ENCODE measurements around the gene CC2D2A. TPM values are rescaled to one million over a fixed set of nuclear protein-coding genes. Genes with fewer than 3 reads are reported as not detected.

CC2D2A gene
- total and polyA plus RNA-seq, 2 experiments from 2014 or later: 13.9 to 15.8 TPM

DNA sequence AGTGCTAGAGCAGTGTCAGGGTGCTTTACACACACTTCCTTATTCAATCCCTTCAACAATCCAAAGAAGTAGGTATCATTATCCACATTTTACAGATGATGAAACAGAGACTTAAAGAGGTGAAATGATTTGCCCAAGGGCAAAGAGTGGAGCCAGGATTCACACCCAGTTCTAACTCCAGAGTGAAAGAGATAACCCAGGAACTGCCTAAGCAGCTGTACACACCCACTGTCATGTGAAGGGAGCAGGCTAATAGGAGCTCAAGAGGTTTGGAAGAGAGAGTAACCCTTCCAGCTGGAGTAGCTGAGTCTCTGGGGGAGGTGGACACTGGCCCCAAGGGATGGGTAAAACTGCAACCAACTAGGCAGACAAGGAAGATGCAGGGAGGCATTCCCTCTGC, 92.9 kb downstream of the CC2D2A start (continued):
- TF ChIP-seq ZNF462 (CRISPR knock-in tag; IDR thresholded peaks at IDR 0.05): no peak
- TF ChIP-seq JUNB (IDR thresholded peaks at IDR 0.05; ENCODE audit: unreplicated experiment): no peak
- no peak for TF ChIP-seq CREB1 (CRISPR knock-in tag; IDR thresholded peaks at IDR 0.05; ENCODE audit: low read depth)

GRCh38 chr4:15563871-15564270, 94.2 kb downstream of the CC2D2A start:
- H3K4me1 ChIP-seq (ENCODE audit: insufficient read depth): no peaks in the 10 kb centered on the region
- DNase-seq (ENCODE audit: low spot score) (no peak), ATAC-seq (no peak)
- H3K79me2 ChIP-seq (replicated peaks; ENCODE audit: insufficient read depth): no peaks in the 10 kb centered on the region
- Mint-ChIP-seq H3K9me3 (no peaks in the 10 kb centered on the region), H3K36me3 (ENCODE audit: low read depth) (peaks cover 4% of the 10 kb centered on the region; the same call in 1 of the 3 replicates), H3K27ac (no peak overlapping the region), H3K27me3 (ENCODE audit: insufficient read depth, low read depth, poor library complexity) (no peaks in the 10 kb centered on the region), H3K4me1 (no peaks in the 10 kb centered on the region), H3K4me3 (no peak overlapping the region)
- 0 out of 2 replicates have a peak, but pooled peaks cover 3% of the 10 kb centered on the region for H3K9me2 ChIP-seq (ENCODE audit: insufficient read depth)
- no peaks in the 10 kb centered on the region for H3K36me3 ChIP-seq (ENCODE audit: insufficient read depth)
- no peaks in the 10 kb centered on the region for H4K20me1 ChIP-seq (replicated peaks; ENCODE audit: insufficient read depth)
- no peak overlapping the region for H3K4me3 ChIP-seq
- no peaks in the 10 kb centered on the region for H3K27me3 ChIP-seq (ENCODE audit: insufficient read depth)
- H2AFZ ChIP-seq: no peak overlapping the region
- no peaks in the 10 kb centered on the region for H3F3A ChIP-seq (replicated peaks; ENCODE audit: low read depth)
- H3K27ac ChIP-seq (ENCODE audit: low read depth): no peak overlapping the region
- no peak overlapping the region for H3K4me2 ChIP-seq
- TF ChIP-seq JUNB (IDR thresholded peaks at IDR 0.05; ENCODE audit: unreplicated experiment) (no peak), ZNF462 (CRISPR knock-in tag; IDR thresholded peaks at IDR 0.05) (no peak), CREB1 (CRISPR knock-in tag; IDR thresholded peaks at IDR 0.05; ENCODE audit: low read depth) (no peak), ZNF114 (CRISPR knock-in tag; IDR thresholded peaks at IDR 0.05) (no peak), POLR2AphosphoS5 (IDR thresholded peaks at IDR 0.05; ENCODE audit: low read depth) (no peak), STAT1 (IDR thresholded peaks at IDR 0.05; ENCODE audit: unreplicated experiment) (no peak)
- TF ChIP-seq, protein P1, sequence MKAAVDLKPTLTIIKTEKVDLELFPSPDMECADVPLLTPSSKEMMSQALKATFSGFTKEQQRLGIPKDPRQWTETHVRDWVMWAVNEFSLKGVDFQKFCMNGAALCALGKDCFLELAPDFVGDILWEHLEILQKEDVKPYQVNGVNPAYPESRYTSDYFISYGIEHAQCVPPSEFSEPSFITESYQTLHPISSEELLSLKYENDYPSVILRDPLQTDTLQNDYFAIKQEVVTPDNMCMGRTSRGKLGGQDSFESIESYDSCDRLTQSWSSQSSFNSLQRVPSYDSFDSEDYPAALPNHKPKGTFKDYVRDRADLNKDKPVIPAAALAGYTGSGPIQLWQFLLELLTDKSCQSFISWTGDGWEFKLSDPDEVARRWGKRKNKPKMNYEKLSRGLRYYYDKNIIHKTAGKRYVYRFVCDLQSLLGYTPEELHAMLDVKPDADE (IDR thresholded peaks at IDR 0.05): no peak
